Smooth muscle cell (in vitro differentiated cells): ENCODE results near the gene YKT6. TPM values are rescaled to one million over a fixed set of nuclear protein-coding genes. Genes with fewer than 3 reads are reported as not detected.

ENCODE experiments used
- DNase-seq: peaks from one replicate; lab custom pipeline; 2025; ENCODE audit not compliant: unreplicated experiment; lab: John Stamatoyannopoulos, UW
- H2AFZ ChIP-seq: fragments of 200-600 bp; sonication (generic); 2 replicates; pipeline ENCODE4 v1.6.0; 2016; ENCODE audit warnings: antibody characterized with exemption, low read depth, mild to moderate bottlenecking
- H3F3A ChIP-seq: fragments of 200-600 bp; sonication (generic); 2 replicates; pipeline ENCODE4 v1.6.0; 2017; ENCODE audit warnings: antibody characterized with exemption, low read depth
- H3K27ac ChIP-seq: fragments of 200-600 bp; sonication (generic); 2 replicates; pipeline ENCODE4 v1.5.1; 2016; ENCODE audit warnings: low read depth, mild to moderate bottlenecking
- H3K27me3 ChIP-seq: fragments of 200-600 bp; sonication (generic); 2 replicates; pipeline ENCODE4 v1.6.1; 2016; ENCODE audit warnings: low read depth, mild to moderate bottlenecking
- H3K36me3 ChIP-seq: fragments of 200-600 bp; sonication (generic); 2 replicates; pipeline ENCODE4 v1.5.1; 2016; ENCODE audit warnings: low read depth
- H3K4me1 ChIP-seq: fragments of 200-600 bp; sonication (generic); 2 replicates; pipeline ENCODE4 v1.5.1; 2016; ENCODE audit warnings: low read depth
- H3K4me2 ChIP-seq: fragments of 200-600 bp; sonication (generic); 2 replicates; pipeline ENCODE4 v1.6.0; 2016; ENCODE audit warnings: mild to moderate bottlenecking
- H3K4me3 ChIP-seq: fragments of 200-600 bp; sonication (generic); 2 replicates; pipeline ENCODE4 v1.5.1; 2016; ENCODE audit warnings: mild to moderate bottlenecking
- H3K79me2 ChIP-seq: fragments of 200-600 bp; sonication (generic); 2 replicates; pipeline ENCODE4 v1.6.0; 2016; ENCODE audit warnings: low read depth, mild to moderate bottlenecking
- H3K9ac ChIP-seq: fragments of 200-600 bp; sonication (generic); 2 replicates; pipeline ENCODE4 v1.6.0; 2016; ENCODE audit warnings: low read depth
- H3K9me3 ChIP-seq: fragments of 200-600 bp; sonication (generic); replicated peaks from 2 replicates; pipeline ENCODE4 v1.5.1; 2016; ENCODE audit warnings: low read depth
- H4K20me1 ChIP-seq: fragments of 200-600 bp; sonication (generic); 2 replicates; pipeline ENCODE4 v1.6.0; 2016; ENCODE audit warnings: low read depth
- WGBS: methylation state at CpG from one replicate; pipeline ENCODE4 v1.1.7; 2016; ENCODE audit warnings: low lambda C conversion rate; 5-methylcytosine and 5-hydroxymethylcytosine counted together
- polyA plus RNA-seq: library from polyadenylated mRNA; unstranded; fragments of >200 nt; fragmentation: Nextera tagmentation; extraction: Ambion mirVana; gene quantifications from 2 replicates; pipeline ENCODE4 v1.2.1, GENCODE V29; 2016
- total RNA-seq: library from RNA; depleted of rRNA; stranded (reverse); fragments of >200 nt; gene quantifications from 2 replicates; pipeline ENCODE4 v1.2.3, GENCODE V29; 2014
- TF ChIP-seq, protein P1 (sequence below): fragments of 200-600 bp; sonication (generic); IDR thresholded peaks from 2 replicates; pipeline ENCODE4 v1.5.1; 2017; ENCODE audit warnings: borderline replicate concordance, mild to moderate bottlenecking, antibody characterized with exemption; ENCODE audit not compliant: insufficient read depth, poor library complexity, severe bottlenecking

YKT6 gene
- total and polyA plus RNA-seq, 2 experiments from 2014 or later, result 64.2 to 86.5 TPM

DNA sequence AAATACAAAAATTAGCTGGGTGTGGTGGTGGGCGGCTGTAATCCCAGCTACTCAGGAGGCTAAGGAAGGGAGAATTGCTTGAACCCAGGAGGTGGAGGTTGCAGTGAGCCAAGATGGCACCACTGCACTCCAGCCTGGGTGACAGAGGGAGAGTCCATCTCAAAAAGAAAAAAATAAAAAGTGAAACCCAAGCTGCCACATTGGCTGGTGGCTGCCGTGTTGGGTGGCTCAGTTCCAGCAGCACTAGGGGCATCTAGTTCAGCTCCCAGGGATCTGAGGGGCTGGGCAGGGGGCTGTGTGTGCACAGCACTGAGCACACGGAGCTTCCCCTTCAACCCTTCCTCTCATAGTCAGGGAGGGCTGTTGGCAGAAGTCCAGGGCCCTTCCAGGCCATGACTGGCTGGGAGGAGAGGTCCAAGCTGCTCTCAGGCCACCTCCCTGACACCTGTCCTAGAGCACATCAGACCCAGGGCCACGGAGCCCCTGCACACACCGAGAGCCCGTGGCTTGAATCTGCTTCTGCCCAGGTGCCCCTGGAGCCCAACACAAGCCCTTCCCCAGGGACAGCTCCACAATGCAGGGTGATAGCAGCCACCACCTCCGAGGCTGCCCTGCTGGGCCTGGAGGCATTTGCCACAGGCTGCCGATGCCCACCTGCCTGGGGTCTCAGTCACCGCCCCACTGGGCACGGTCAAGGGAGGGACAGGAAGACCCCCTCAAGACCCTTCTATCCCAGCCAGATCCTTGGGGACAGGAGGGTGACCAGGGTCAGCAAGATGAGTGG, 47.3 kb downstream of the YKT6 start:
- Histone ChIP-seq H3K4me3 (no peak overlapping the region), H3K27ac (no peak overlapping the region), H4K20me1 (no peaks in the 10 kb centered on the region), H3K4me1 (no peaks in the 10 kb centered on the region), H2AFZ (no peak overlapping the region), H3K4me2 (no peak overlapping the region), H3K9ac (no peak overlapping the region), H3K36me3 (no peaks in the 10 kb centered on the region), H3K9me3 (no peaks in the 10 kb centered on the region), H3K27me3 (no peaks in the 10 kb centered on the region), H3F3A (no peaks in the 10 kb centered on the region), H3K79me2 (no peaks in the 10 kb centered on the region)
- WGBS, result 92% methylated on average over 10 of the region's 10 CpGs
- DNase-seq, result no peak
- TF ChIP-seq, protein P1, sequence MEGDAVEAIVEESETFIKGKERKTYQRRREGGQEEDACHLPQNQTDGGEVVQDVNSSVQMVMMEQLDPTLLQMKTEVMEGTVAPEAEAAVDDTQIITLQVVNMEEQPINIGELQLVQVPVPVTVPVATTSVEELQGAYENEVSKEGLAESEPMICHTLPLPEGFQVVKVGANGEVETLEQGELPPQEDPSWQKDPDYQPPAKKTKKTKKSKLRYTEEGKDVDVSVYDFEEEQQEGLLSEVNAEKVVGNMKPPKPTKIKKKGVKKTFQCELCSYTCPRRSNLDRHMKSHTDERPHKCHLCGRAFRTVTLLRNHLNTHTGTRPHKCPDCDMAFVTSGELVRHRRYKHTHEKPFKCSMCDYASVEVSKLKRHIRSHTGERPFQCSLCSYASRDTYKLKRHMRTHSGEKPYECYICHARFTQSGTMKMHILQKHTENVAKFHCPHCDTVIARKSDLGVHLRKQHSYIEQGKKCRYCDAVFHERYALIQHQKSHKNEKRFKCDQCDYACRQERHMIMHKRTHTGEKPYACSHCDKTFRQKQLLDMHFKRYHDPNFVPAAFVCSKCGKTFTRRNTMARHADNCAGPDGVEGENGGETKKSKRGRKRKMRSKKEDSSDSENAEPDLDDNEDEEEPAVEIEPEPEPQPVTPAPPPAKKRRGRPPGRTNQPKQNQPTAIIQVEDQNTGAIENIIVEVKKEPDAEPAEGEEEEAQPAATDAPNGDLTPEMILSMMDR, result no peak

DNA sequence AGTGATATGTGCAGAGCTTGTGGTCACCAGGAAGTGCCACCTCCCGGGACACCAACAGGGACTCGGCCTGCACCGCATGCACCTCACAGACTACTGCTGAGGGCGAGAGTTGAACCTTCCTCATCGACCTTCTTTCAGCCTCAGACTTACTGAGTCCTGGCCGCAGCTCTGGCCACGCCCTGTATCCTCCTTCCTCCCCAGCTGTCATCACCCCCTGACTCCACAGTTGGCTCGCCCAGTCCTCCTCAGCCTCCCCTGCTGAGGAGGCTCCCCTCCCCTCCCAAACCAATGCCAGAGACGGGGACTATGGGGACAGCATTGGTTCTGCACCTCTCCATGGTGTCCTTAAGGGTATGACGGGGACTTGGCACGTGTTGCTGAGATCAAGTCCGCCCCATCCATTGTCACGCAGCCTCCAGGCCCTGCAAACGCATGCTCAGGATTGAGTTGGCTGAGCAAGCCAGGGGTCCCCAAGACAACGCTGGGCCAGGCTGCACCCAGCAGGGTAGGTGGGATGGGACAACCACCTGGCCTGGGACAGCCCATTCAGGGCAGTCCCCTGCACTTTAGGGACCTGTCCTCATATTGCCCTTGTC, 49.0 kb downstream of the YKT6 start:
- H3K4me3 ChIP-seq, result no peak overlapping the region
- WGBS, result 92% methylated on average over 15 of the region's 15 CpGs
- H3K36me3 ChIP-seq, result no peaks in the 10 kb centered on the region
- no peaks in the 10 kb centered on the region for H3K9me3 ChIP-seq
- no peaks in the 10 kb centered on the region for H4K20me1 ChIP-seq
- H3K4me2 ChIP-seq, result no peak overlapping the region
- H3K9ac ChIP-seq, result no peak overlapping the region
- no peaks in the 10 kb centered on the region for H3K79me2 ChIP-seq
- no peak overlapping the region for H3K27ac ChIP-seq
- H3F3A ChIP-seq, result no peaks in the 10 kb centered on the region
- H3K27me3 ChIP-seq, result no peaks in the 10 kb centered on the region
- H2AFZ ChIP-seq, result no peak overlapping the region
- no peaks in the 10 kb centered on the region for H3K4me1 ChIP-seq
- DNase-seq, result no peak
- TF ChIP-seq, protein P1, result no peak

DNA sequence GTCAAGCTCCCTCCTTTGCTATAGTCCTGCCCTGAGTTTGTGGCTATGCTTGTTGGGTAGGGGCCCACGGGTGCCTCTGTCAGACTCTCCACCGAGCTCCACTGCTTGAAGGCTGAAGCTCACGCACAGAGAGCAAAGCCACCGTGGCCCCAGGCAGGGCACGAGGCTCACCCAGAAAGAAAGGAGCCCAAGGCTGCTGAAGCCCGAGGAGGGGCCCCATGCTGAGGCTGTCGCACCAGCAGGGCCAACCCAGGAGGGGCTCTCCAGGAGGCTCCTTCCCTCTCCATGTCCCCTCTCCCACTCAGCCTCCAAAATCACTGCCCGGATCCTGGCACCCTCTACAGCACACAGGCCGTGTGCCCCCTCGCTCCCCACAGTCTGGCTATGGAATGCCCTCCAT, 50.5 kb downstream of the YKT6 start:
- no peaks in the 10 kb centered on the region for H3F3A ChIP-seq
- H3K4me3 ChIP-seq, result no peak overlapping the region
- no peaks in the 10 kb centered on the region for H4K20me1 ChIP-seq
- H3K79me2 ChIP-seq, result no peaks in the 10 kb centered on the region
- 93% methylated on average over 10 of the region's 10 CpGs for WGBS
- H3K9me3 ChIP-seq, result no peaks in the 10 kb centered on the region
- no peak overlapping the region for H3K4me2 ChIP-seq
- H3K36me3 ChIP-seq, result no peaks in the 10 kb centered on the region
- no peak overlapping the region for H3K9ac ChIP-seq
- no peaks in the 10 kb centered on the region for H3K4me1 ChIP-seq
- H3K27ac ChIP-seq, result no peak overlapping the region
- DNase-seq, result no peak
- H3K27me3 ChIP-seq, result no peaks in the 10 kb centered on the region
- TF ChIP-seq, protein P1, result no peak
- H2AFZ ChIP-seq, result no peak overlapping the region
